ENCODE data around the gene IL18RAP.

IL18RAP gene

GRCh38 chr2:102444233-102444632 lies 21.3 kb downstream of the IL18RAP start:
- no peak for DNase-seq (ENCODE audit: low read depth in 2 of 2)
- TF ChIP-seq CTCF (IDR thresholded peaks at IDR 0.05; ENCODE audit: low read depth, low read length), result no peak
- no peak overlapping the region for H3K4me3 ChIP-seq (replicated peaks in 1 of 2; ENCODE audit: low read depth in 2 of 2, low read length in 2 of 2)

GRCh38 chr2:102446936-102447335 lies 24.0 kb downstream of the IL18RAP start:
- TF ChIP-seq CTCF (IDR thresholded peaks at IDR 0.05; ENCODE audit: low read depth, low read length), result no peak
- H3K4me3 ChIP-seq (replicated peaks in 1 of 2; ENCODE audit: low read depth in 2 of 2, low read length in 2 of 2), result no peak overlapping the region
- no peak for DNase-seq (ENCODE audit: low read depth in 2 of 2)

GRCh38 chr2:102449370-102449974 lies 26.5 kb downstream of the IL18RAP start:
- peak; percentile 69 to 73 for DNase-seq (ENCODE audit: low read depth in 2 of 2)
- TF ChIP-seq CTCF (IDR thresholded peaks at IDR 0.05; ENCODE audit: low read depth, low read length), result peak; percentile 62
- H3K4me3 ChIP-seq (replicated peaks in 1 of 2; ENCODE audit: low read depth in 2 of 2, low read length in 2 of 2), result no peak overlapping the region

- H3K4me3 ChIP-seq (replicated peaks in 1 of 2; ENCODE audit: low read depth in 2 of 2, low read length in 2 of 2), result no peak overlapping the region
- DNase-seq (ENCODE audit: low read depth in 2 of 2), result peak in 1 of 2 donors; percentile 21
- no peak for TF ChIP-seq CTCF (IDR thresholded peaks at IDR 0.05; ENCODE audit: low read depth, low read length)
These were observed 29.0 kb downstream of the IL18RAP start for GRCh38 chr2:102451968-102452367.

- no peak overlapping the region for H3K4me3 ChIP-seq (replicated peaks in 1 of 2; ENCODE audit: low read depth in 2 of 2, low read length in 2 of 2)
- TF ChIP-seq CTCF (IDR thresholded peaks at IDR 0.05; ENCODE audit: low read depth, low read length), result no peak
- no peak for DNase-seq (ENCODE audit: low read depth in 2 of 2)
These were observed 30.5 kb downstream of the IL18RAP start for GRCh38 chr2:102453501-102453900.

- no peak for TF ChIP-seq CTCF (IDR thresholded peaks at IDR 0.05; ENCODE audit: low read depth, low read length)
- no peak for DNase-seq (ENCODE audit: low read depth in 2 of 2)
- no peak overlapping the region for H3K4me3 ChIP-seq (replicated peaks in 1 of 2; ENCODE audit: low read depth in 2 of 2, low read length in 2 of 2)
These were observed 32.2 kb downstream of the IL18RAP start for GRCh38 chr2:102455061-102455670.
